Right kidney (tissue), 1 donor: Measurements from ENCODE around the gene MAN2B1.
A peak's percentile ranks its signal among the peaks of the same experiment; 100 is the strongest.
"Not testable (repeated sequence)": the region's sequence is repeated elsewhere in the genome, so short reads cannot be mapped to it uniquely, and the experiment has no call there.

Source experiments
- DNase-seq: peaks from one replicate; pipeline ENCODE4 v3.0.0-alpha.2; 2016

The MAN2B1 gene

GRCh38 chr19:12660980-12661379 lies 5.6 kb downstream of the MAN2B1 start:
- no peak for DNase-seq

GRCh38 chr19:12657966-12658365 lies 8.6 kb downstream of the MAN2B1 start:
- no peak for DNase-seq

GRCh38 chr19:12656899-12657571 lies 9.5 kb downstream of the MAN2B1 start:
- DNase-seq = no peak

- DNase-seq = no peak
Measured at GRCh38 chr19:12655546-12655945, 11.0 kb downstream of the MAN2B1 start.

GRCh38 chr19:12652219-12652618 lies 14.3 kb downstream of the MAN2B1 start:
- no peak for DNase-seq

GRCh38 chr19:12649941-12650340 lies 16.6 kb downstream of the MAN2B1 start:
- DNase-seq = no peak

GRCh38 chr19:12648088-12648487 lies 18.5 kb downstream of the MAN2B1 start:
- DNase-seq = peak; percentile 51

- peak; percentile 63 for DNase-seq
Measured at GRCh38 chr19:12647490-12648071, 19.0 kb downstream of the MAN2B1 start.

GRCh38 chr19:12647047-12647446 lies 19.5 kb downstream of the MAN2B1 start:
- no peak for DNase-seq

- no peak for DNase-seq
Measured at GRCh38 chr19:12646551-12646950, 20.0 kb downstream of the MAN2B1 start.

- DNase-seq = not testable (repeated sequence)
Measured at GRCh38 chr19:12643716-12644115, 22.8 kb downstream of the MAN2B1 start.

GRCh38 chr19:12642506-12642905 lies 24.0 kb downstream of the MAN2B1 start:
- DNase-seq = no peak

GRCh38 chr19:12641456-12641855 lies 25.1 kb downstream of the MAN2B1 start:
- no peak for DNase-seq

GRCh38 chr19:12639901-12640613 lies 26.5 kb downstream of the MAN2B1 start:
- DNase-seq = peak; percentile 79

- no peak for DNase-seq
Measured at GRCh38 chr19:12638611-12639182, 27.8 kb downstream of the MAN2B1 start.

GRCh38 chr19:12636631-12637030 lies 29.9 kb downstream of the MAN2B1 start:
- DNase-seq = no peak

- no peak for DNase-seq
Measured at GRCh38 chr19:12629215-12629614, 37.3 kb downstream of the MAN2B1 start.

- no peak for DNase-seq
Measured at GRCh38 chr19:12628040-12629022, 38.2 kb downstream of the MAN2B1 start.

GRCh38 chr19:12626958-12627357 lies 39.6 kb downstream of the MAN2B1 start:
- DNase-seq = no peak

- no peak for DNase-seq
Measured at GRCh38 chr19:12623361-12624031, 43.0 kb downstream of the MAN2B1 start.

- not testable (repeated sequence) for DNase-seq
Measured at GRCh38 chr19:12621253-12622024, 45.1 kb downstream of the MAN2B1 start.
